NB4 (cell line): ENCODE measurements around the gene FUT1.

Source experiments
- DNase-seq: peaks from one replicate; pipeline ENCODE4 v3.0.0; 2010; ENCODE audit warnings: low read depth
- H3K4me3 ChIP-seq: one replicate; pipeline ENCODE4 v1.5.1; 2011; ENCODE audit warnings: mild to moderate bottlenecking, low read depth, low read length, moderate library complexity
- CTCF ChIP-seq: IDR thresholded peaks from one replicate; pipeline ENCODE4 v1.5.1; 2012; ENCODE audit warnings: low read depth, low read length
- MAX ChIP-seq: IDR thresholded peaks from 2 replicates; pipeline ENCODE4 v1.6.1; 2011; ENCODE audit warnings: low read depth, low read length
- MYC ChIP-seq: IDR thresholded peaks from 2 replicates; pipeline ENCODE4 v1.6.1; 2011; ENCODE audit warnings: low read depth, low read length
- POLR2A ChIP-seq: IDR thresholded peaks from 2 replicates; pipeline ENCODE4 v1.6.1; 2011; ENCODE audit warnings: mild to moderate bottlenecking; ENCODE audit not compliant: insufficient read length; ENCODE audit errors: extremely low read depth

The FUT1 gene

GRCh38 chr19:48750771-48751504 is 1.5 kb downstream of the FUT1 start:
- TF ChIP-seq POLR2A, result peak; percentile 23
- TF ChIP-seq MYC, result peak; percentile 95
- no peak for TF ChIP-seq CTCF
- TF ChIP-seq MAX, result peak; percentile 94
- H3K4me3 ChIP-seq, result peak overlapping the region; percentile 78
- peak; percentile 95 for DNase-seq

- no peak overlapping the region for H3K4me3 ChIP-seq
Measured at GRCh38 chr19:48750351-48750750, 2.1 kb downstream of the FUT1 start.

GRCh38 chr19:48749571-48750198 is 2.8 kb downstream of the FUT1 start:
- DNase-seq, result no peak
- no peak overlapping the region for H3K4me3 ChIP-seq
- TF ChIP-seq MAX, result no peak
- TF ChIP-seq MYC, result no peak
- no peak for TF ChIP-seq CTCF

More at GRCh38 chr19:48750351-48750750, 2.1 kb downstream of the FUT1 start:
- no peak for DNase-seq
- 0 out of 2 replicates have a peak, but pooled peaks have one; percentile 5 for TF ChIP-seq MAX
- no peak for TF ChIP-seq CTCF
- no peak for TF ChIP-seq POLR2A
- TF ChIP-seq MYC, result 0 out of 2 replicates have a peak, but pooled peaks have one; percentile 8

GRCh38 chr19:48746738-48747575 is 5.5 kb downstream of the FUT1 start, which contains the start of gene IZUMO1:
TSS of gene IZUMO1 (minus strand) at chr19:48746909. CDS start at chr19:48745859, 1,050 bp downstream.
- no peak within 1 kb of the TSS for H3K4me3 ChIP-seq
- TF ChIP-seq MAX (no peak), POLR2A (no peak), MYC (no peak), CTCF (no peak)
- no peak for DNase-seq

GRCh38 chr19:48746110-48746509 is 6.3 kb downstream of the FUT1 start:
- DNase-seq, result no peak
- no peak overlapping the region for H3K4me3 ChIP-seq
- no peak for TF ChIP-seq MYC
- TF ChIP-seq MAX, result no peak
- TF ChIP-seq CTCF, result no peak
- no peak for TF ChIP-seq POLR2A
